ENCODE measurements around the gene ARHGAP20.

Gene ARHGAP20

DNA sequence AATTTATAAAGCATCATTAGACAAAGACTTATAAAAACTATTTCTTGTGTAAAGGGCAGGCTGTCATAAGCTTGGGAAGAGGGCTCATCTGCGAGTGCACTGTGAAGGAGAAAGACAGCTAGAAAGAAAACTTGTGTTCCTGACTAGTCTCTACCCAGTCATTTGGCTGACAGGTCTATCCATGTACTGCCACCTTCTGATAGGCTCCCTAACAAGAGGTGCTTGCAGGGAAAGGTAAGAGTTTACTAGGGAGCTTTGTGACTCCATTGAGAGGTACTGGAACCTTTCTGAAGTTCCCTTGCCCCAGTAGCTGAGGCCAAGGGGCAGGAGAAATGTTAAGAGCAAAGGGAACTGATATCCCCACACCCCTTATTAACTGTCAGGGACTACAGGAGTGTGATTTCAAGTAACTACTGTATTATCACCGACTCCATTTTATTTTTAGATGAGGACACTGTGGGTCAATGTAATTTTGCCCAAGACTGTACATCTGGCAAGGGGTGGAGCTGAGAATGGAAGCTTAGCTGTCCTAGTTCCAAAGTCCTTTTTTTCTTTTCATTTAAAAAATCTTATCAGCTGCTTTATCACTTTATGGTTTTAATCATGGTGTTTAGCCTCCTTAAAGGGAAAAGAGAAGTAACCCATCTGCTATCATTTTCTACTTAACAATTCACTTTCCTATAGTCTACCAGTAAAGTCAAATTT, 129.4 kb downstream of the ARHGAP20 start:
- no peaks in the 10 kb centered on the region for H3K27me3 ChIP-seq (replicated peaks; ENCODE audit: insufficient read depth, low read length)

DNA sequence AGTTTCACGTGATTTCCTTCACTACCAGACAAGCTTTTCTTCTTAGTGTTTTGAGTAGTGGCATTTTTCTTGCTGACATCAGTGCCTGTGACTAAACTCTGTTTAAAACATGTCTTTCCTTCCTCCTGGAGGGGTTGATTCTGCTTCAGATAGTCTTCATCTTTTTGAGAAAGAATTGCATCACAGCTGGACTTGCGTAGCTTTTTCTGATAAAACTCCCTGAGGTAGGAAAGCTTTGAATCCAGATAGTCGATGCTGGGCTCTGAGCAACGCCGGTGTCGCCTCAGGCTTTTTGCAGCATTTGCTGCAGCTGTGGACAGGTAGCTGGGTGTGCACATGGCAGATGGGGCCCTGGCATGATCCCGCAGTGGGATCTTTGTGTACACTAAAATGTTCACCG, 131.7 kb downstream of the ARHGAP20 start:
- no peaks in the 10 kb centered on the region for H3K4me1 ChIP-seq (ENCODE audit: low read length)
- H2AFZ ChIP-seq (ENCODE audit: low read length): no peak overlapping the region
- H3K9me3 ChIP-seq (replicated peaks; ENCODE audit: insufficient read depth, low read length): no peaks in the 10 kb centered on the region
- H3K9ac ChIP-seq (ENCODE audit: low read length): no peak overlapping the region
- H4K20me1 ChIP-seq (ENCODE audit: insufficient read depth, low read length): no peaks in the 10 kb centered on the region
- H3K9me2 ChIP-seq (replicated peaks; ENCODE audit: insufficient read depth, low read length): no peaks in the 10 kb centered on the region
- H3K36me3 ChIP-seq (replicated peaks; ENCODE audit: insufficient read depth, low read length): no peaks in the 10 kb centered on the region
- DNase-seq: no peak
- H3K4me2 ChIP-seq (ENCODE audit: low read depth, low read length): no peak overlapping the region
- H3K4me3 ChIP-seq (ENCODE audit: low read length): no peak overlapping the region
- no peaks in the 10 kb centered on the region for H3F3A ChIP-seq (ENCODE audit: insufficient read depth, low read length)
- H3K27me3 ChIP-seq (replicated peaks; ENCODE audit: insufficient read depth, low read length): no peaks in the 10 kb centered on the region
- no peaks in the 10 kb centered on the region for H3K79me2 ChIP-seq (ENCODE audit: low read length)
- no peak overlapping the region for H3K27ac ChIP-seq (ENCODE audit: low read length)
- TF ChIP-seq, protein P1, sequence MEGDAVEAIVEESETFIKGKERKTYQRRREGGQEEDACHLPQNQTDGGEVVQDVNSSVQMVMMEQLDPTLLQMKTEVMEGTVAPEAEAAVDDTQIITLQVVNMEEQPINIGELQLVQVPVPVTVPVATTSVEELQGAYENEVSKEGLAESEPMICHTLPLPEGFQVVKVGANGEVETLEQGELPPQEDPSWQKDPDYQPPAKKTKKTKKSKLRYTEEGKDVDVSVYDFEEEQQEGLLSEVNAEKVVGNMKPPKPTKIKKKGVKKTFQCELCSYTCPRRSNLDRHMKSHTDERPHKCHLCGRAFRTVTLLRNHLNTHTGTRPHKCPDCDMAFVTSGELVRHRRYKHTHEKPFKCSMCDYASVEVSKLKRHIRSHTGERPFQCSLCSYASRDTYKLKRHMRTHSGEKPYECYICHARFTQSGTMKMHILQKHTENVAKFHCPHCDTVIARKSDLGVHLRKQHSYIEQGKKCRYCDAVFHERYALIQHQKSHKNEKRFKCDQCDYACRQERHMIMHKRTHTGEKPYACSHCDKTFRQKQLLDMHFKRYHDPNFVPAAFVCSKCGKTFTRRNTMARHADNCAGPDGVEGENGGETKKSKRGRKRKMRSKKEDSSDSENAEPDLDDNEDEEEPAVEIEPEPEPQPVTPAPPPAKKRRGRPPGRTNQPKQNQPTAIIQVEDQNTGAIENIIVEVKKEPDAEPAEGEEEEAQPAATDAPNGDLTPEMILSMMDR (IDR thresholded peaks at IDR 0.05; ENCODE audit: low read length): no peak
- TF ChIP-seq EZH2 (optimal IDR thresholded peaks at IDR 0.05; ENCODE audit: low read depth, low read length): no peak
- TF ChIP-seq EZH2phosphoT487 (IDR thresholded peaks at IDR 0.05; ENCODE audit: low read length): no peak

More for the DNA sequence above, 129.4 kb downstream of the ARHGAP20 start:
- H3K4me2 ChIP-seq (ENCODE audit: low read depth, low read length): no peak overlapping the region
- H3K27ac ChIP-seq (ENCODE audit: low read length): no peak overlapping the region
- TF ChIP-seq, protein P1 (IDR thresholded peaks at IDR 0.05; ENCODE audit: low read length): no peak
- no peak for TF ChIP-seq EZH2 (optimal IDR thresholded peaks at IDR 0.05; ENCODE audit: low read depth, low read length)
- no peak for TF ChIP-seq EZH2phosphoT487 (IDR thresholded peaks at IDR 0.05; ENCODE audit: low read length)
- no peaks in the 10 kb centered on the region for H3F3A ChIP-seq (ENCODE audit: insufficient read depth, low read length)
- H3K9me3 ChIP-seq (replicated peaks; ENCODE audit: insufficient read depth, low read length): no peaks in the 10 kb centered on the region
- no peaks in the 10 kb centered on the region for H4K20me1 ChIP-seq (ENCODE audit: insufficient read depth, low read length)
- H3K79me2 ChIP-seq (ENCODE audit: low read length): no peaks in the 10 kb centered on the region
- H3K4me3 ChIP-seq (ENCODE audit: low read length): no peak overlapping the region
- no peak overlapping the region for H2AFZ ChIP-seq (ENCODE audit: low read length)
- no peaks in the 10 kb centered on the region for H3K4me1 ChIP-seq (ENCODE audit: low read length)
- no peaks in the 10 kb centered on the region for H3K9me2 ChIP-seq (replicated peaks; ENCODE audit: insufficient read depth, low read length)
- no peaks in the 10 kb centered on the region for H3K36me3 ChIP-seq (replicated peaks; ENCODE audit: insufficient read depth, low read length)
- no peak for DNase-seq
- H3K9ac ChIP-seq (ENCODE audit: low read length): no peak overlapping the region

DNA sequence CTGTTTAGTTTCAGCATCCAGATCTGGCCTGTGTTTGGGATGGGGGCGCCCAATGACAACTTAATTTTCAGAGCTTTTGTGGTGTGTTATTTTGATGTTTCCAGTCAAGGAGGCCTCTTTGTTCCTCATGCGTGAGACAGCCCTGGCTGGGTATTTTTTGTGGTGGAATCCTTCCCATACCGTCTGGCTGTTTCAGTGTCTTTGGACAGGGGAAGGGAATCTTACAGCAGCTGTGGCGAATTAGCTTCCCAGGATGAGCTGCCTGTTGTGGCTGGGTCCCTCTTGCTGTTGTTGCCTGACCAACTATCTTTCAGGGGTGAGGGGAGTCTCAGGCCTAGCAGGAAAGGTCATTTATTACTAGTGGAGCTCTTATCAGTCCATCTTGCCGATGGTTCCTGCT, 138.8 kb downstream of the ARHGAP20 start:
- Histone ChIP-seq H3K27me3 (replicated peaks; ENCODE audit: insufficient read depth, low read length) (no peaks in the 10 kb centered on the region), H3K4me1 (ENCODE audit: low read length) (no peaks in the 10 kb centered on the region), H3K9ac (ENCODE audit: low read length) (no peak overlapping the region), H3F3A (ENCODE audit: insufficient read depth, low read length) (no peaks in the 10 kb centered on the region), H3K4me2 (ENCODE audit: low read depth, low read length) (no peak overlapping the region), H3K9me3 (replicated peaks; ENCODE audit: insufficient read depth, low read length) (no peaks in the 10 kb centered on the region), H3K79me2 (ENCODE audit: low read length) (no peaks in the 10 kb centered on the region), H4K20me1 (ENCODE audit: insufficient read depth, low read length) (no peaks in the 10 kb centered on the region), H3K9me2 (replicated peaks; ENCODE audit: insufficient read depth, low read length) (no peaks in the 10 kb centered on the region), H3K4me3 (ENCODE audit: low read length) (no peak overlapping the region), H3K27ac (ENCODE audit: low read length) (no peak overlapping the region), H3K36me3 (replicated peaks; ENCODE audit: insufficient read depth, low read length) (no peaks in the 10 kb centered on the region), H2AFZ (ENCODE audit: low read length) (no peak overlapping the region)
- no peak for TF ChIP-seq EZH2phosphoT487 (IDR thresholded peaks at IDR 0.05; ENCODE audit: low read length)
- no peak for TF ChIP-seq EZH2 (optimal IDR thresholded peaks at IDR 0.05; ENCODE audit: low read depth, low read length)
- TF ChIP-seq, protein P1 (IDR thresholded peaks at IDR 0.05; ENCODE audit: low read length): no peak
- DNase-seq: no peak
